HepG2 (cell line): ENCODE data around the gene SPATA25. TPM values are rescaled to one million over a fixed set of nuclear protein-coding genes. Genes with fewer than 3 reads are reported as not detected.

Experiments
- AGO2 ChIP-seq: fragments of 200-400 bp; formaldehyde crosslinking; optimal IDR thresholded peaks from 2 replicates; pipeline ENCODE3; 2017; ENCODE audit warnings: mild to moderate bottlenecking, low read depth, low read length, moderate library complexity
- CSRNP2 ChIP-seq: sonication (generic); formaldehyde crosslinking; conservative IDR thresholded peaks from 2 replicates; pipeline ENCODE4 v1.8.0; 2022; ENCODE audit warnings: low read depth, missing genetic modification reagents
- EED ChIP-seq: sonication (generic); formaldehyde crosslinking; IDR thresholded peaks from 2 replicates; pipeline ENCODE4 v1.5.0; 2020; ENCODE audit warnings: mild to moderate bottlenecking, missing genetic modification reagents
- EZH2 ChIP-seq: conservative IDR thresholded peaks from 2 replicates; pipeline ENCODE4 v1.6.1; 2012; ENCODE audit warnings: mild to moderate bottlenecking, low read depth, low read length, moderate library complexity
- FOXA3 ChIP-seq: IDR thresholded peaks from 2 replicates; pipeline ENCODE4 v1.6.1; 2016; ENCODE audit warnings: missing genetic modification reagents, missing compliant biosample characterization
- IRF2 ChIP-seq: IDR thresholded peaks from 2 replicates; pipeline ENCODE4 v1.6.1; 2018; ENCODE audit warnings: missing genetic modification reagents, missing compliant biosample characterization
- MLLT10 ChIP-seq: sonication (generic); formaldehyde crosslinking; IDR thresholded peaks from 2 replicates; pipeline ENCODE4 v1.4.0; 2020; ENCODE audit warnings: missing genetic modification reagents
- NFIC ChIP-seq: IDR thresholded peaks from 2 replicates; pipeline ENCODE4 v1.6.1; 2012; ENCODE audit warnings: mild to moderate bottlenecking, low read length, inconsistent platforms
- NONO ChIP-seq, 2 experiments: fragments of 450-650 bp in 1 of 2; sonication (generic) in 1 of 2; formaldehyde crosslinking in 1 of 2; IDR thresholded peaks in 1 of 2; conservative IDR thresholded peaks in 1 of 2; 2 replicates each; pipeline versions ENCODE4 v1.6.1 to v1.8.0; 2017 to 2022; ENCODE audit warnings: mild to moderate bottlenecking in 1 of 2, missing genetic modification reagents in 1 of 2, moderate library complexity in 1 of 2
- NR2F1 ChIP-seq, 2 experiments: fragments of 450-650 bp in 1 of 2; formaldehyde crosslinking in 1 of 2; IDR thresholded peaks; 2 replicates each; pipeline versions ENCODE4 v1.5.0 to v1.6.1; 2016 to 2020; ENCODE audit warnings: mild to moderate bottlenecking in 1 of 2, missing compliant biosample characterization in 1 of 2, missing genetic modification reagents in 1 of 2, moderate library complexity in 1 of 2
- RXRB ChIP-seq: IDR thresholded peaks from 2 replicates; pipeline ENCODE4 v1.6.1; 2016; ENCODE audit warnings: borderline replicate concordance, missing genetic modification reagents, missing compliant biosample characterization
- SMAD9 ChIP-seq: sonication (generic); formaldehyde crosslinking; IDR thresholded peaks from 2 replicates; pipeline ENCODE4 v1.5.1; 2020; ENCODE audit warnings: mild to moderate bottlenecking, missing genetic modification reagents
- ZFP82 ChIP-seq: sonication (generic); formaldehyde crosslinking; IDR thresholded peaks from 2 replicates; pipeline ENCODE4 v1.5.1; 2020; ENCODE audit warnings: mild to moderate bottlenecking, missing genetic modification reagents, borderline replicate concordance
- ZKSCAN1 ChIP-seq: fragments of 150-350 bp; IDR thresholded peaks from 2 replicates; pipeline ENCODE4 v1.6.1; 2014; ENCODE audit warnings: low read length
- ZNF263 ChIP-seq: sonication (generic); formaldehyde crosslinking; IDR thresholded peaks from 2 replicates; pipeline ENCODE4 v1.4.0; 2020; ENCODE audit warnings: missing genetic modification reagents
- ZNF703 ChIP-seq: sonication (generic); formaldehyde crosslinking; IDR thresholded peaks from 2 replicates; pipeline ENCODE4 v1.5.1; 2020; ENCODE audit warnings: missing genetic modification reagents, mild to moderate bottlenecking, moderate library complexity, borderline replicate concordance
- ZNF747 ChIP-seq: sonication (generic); formaldehyde crosslinking; IDR thresholded peaks from 2 replicates; pipeline ENCODE4 v1.8.1; 2023; ENCODE audit warnings: missing genetic modification reagents, mild to moderate bottlenecking, borderline replicate concordance
- ZNF790 ChIP-seq: sonication (generic); formaldehyde crosslinking; IDR thresholded peaks from 2 replicates; pipeline ENCODE4 v1.8.0; 2022; ENCODE audit warnings: missing genetic modification reagents, mild to moderate bottlenecking, borderline replicate concordance
- ZSCAN29 ChIP-seq: sonication (generic); formaldehyde crosslinking; conservative IDR thresholded peaks from 2 replicates; pipeline ENCODE4 v1.4.0; 2020; ENCODE audit warnings: mild to moderate bottlenecking, missing genetic modification reagents
- polyA plus RNA-seq, 8 experiments: library from polyadenylated mRNA; depleted of rRNA in 3 of 8; stranded (reverse) in 7 of 8; unstranded in 1 of 8; fragments of >200 nt; fragmentation: Illumina TruSeq in 4 of 8; extraction: Trizol in 4 of 8; gene quantifications; 2 replicates each; pipeline versions ENCODE4 v1.2.1 to v1.2.3, GENCODE V29; 2011 to 2016; ENCODE audit warnings: low read depth in 4 of 8, missing spikeins in 1 of 8, mixed read lengths in 1 of 8; ENCODE audit not compliant: insufficient read depth in 1 of 8
- total RNA-seq, 5 experiments: library from RNA; depleted of rRNA; stranded (reverse); fragments of >200 nt; fragmentation: Illumina TruSeq; extraction: Trizol; gene quantifications; 2 replicates each; pipeline ENCODE4 v1.2.3, GENCODE V29; 2016; ENCODE audit warnings: low read depth in 1 of 5

SPATA25 gene
- total and polyA plus RNA-seq, 2 of the 13 experiments (the other 11 are each of a cell fraction or from before 2014, with no cell fraction given): 4.8 to 7.6 TPM

GRCh38 chr20:45934586-45935415, 47.4 kb upstream of the SPATA25 start, which contains the start of gene PCIF1 (continued):
- TF ChIP-seq NFIC (no peak), ZNF790 (peak; percentile 96; the same call in 1 of the 2 replicates), ZNF747 (peak; percentile 95; the same call in 1 of the 2 replicates), NONO (IDR thresholded peaks at IDR 0.05) (no peak), NONO (CRISPR knock-in tag; conservative IDR thresholded peaks at IDR 0.05) (peak; percentile 99), AGO2 (peak; percentile 100), ZNF263 (CRISPR knock-in tag) (peak; percentile 54; the same call in 1 of the 2 replicates), NR2F1 (CRISPR knock-in tag; IDR thresholded peaks at IDR 0.05) (no peak), MLLT10 (CRISPR knock-in tag) (no peak), CSRNP2 (CRISPR knock-in tag) (no peak), ZFP82 (CRISPR knock-in tag) (peak; percentile 58), EED (CRISPR knock-in tag) (peak; percentile 95), EZH2 (no peak), ZKSCAN1 (no peak), SMAD9 (CRISPR knock-in tag) (no peak; the same call in 1 of the 2 replicates), FOXA3 (peak; percentile 61), ZNF703 (CRISPR knock-in tag) (peak; percentile 95; the same call in 1 of the 2 replicates), ZSCAN29 (no peak; the same call in 1 of the 2 replicates), IRF2 (peak; percentile 92), RXRB (CRISPR knock-in tag) (peak; percentile 44; the same call in 1 of the 2 replicates)
